Femur (tissue), 1 donor: ENCODE data around the gene CCSER1.

Experiments used
- DNase-seq: peaks from one replicate; pipeline ENCODE4 v3.0.0-alpha.2; 2017

The CCSER1 gene

DNA sequence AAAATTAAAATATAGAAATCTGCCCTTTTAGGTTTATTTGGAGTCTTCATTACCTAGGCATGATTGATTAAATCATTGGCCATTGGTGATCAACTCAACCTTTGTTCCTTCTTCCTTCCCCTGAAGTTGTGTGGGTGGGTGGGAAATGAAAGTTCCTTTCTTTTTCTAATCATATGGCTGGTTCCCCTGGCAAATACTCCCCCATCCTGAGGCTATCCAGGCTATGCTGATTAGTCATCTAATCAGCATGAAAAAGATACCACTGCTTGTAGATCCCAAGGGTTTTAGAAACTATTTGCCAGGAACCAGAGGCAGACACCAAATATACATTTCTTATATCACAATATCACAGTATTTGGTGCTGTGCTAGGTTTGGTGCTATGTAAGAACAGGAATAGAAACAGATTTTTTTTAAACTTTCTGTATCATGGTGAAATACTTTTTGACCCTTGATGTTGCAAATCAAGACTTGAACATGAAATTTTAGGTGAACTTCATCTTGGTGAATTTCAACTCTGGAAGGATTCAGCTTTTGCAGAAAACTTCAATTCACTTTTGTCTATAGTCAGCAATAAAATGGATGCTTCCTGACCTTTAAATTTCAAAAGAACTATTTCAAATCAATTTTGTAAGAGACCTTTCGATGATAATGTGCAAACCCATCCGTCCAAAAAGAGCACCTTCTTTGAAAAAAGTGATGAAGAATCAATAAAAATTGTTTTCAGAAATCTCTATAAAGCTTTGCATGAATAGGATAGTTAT is 71.1 kb downstream of the CCSER1 start:
- no peak for DNase-seq

DNA sequence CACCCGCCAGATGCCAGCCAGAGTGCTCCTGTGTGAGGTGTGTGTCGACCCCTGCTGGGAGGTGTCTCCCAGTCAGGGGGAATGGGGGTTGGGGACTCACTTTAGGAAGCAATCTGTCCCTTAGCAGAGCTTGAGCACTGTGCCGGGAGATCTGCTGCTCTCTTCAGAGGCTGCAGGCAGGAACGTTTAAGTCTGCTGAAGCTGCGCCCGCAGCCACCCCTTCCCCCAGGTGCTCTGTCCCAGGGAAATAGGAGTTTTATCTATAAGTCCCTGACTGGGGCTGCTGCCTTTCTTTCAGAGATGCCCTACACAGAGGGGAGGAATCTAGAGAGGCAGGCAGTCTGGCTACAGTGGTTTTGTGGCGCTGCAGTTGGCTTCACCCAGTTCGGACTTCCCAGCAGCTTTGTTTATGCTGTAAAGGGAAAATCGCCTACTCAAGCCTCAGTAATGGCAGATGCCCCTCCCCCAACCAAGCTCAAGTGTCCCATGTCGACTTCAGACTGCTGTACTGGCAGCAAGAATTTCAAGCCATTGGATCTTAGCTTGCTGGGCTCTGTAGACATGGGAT is 80.8 kb downstream of the CCSER1 start:
- no peak for DNase-seq

DNA sequence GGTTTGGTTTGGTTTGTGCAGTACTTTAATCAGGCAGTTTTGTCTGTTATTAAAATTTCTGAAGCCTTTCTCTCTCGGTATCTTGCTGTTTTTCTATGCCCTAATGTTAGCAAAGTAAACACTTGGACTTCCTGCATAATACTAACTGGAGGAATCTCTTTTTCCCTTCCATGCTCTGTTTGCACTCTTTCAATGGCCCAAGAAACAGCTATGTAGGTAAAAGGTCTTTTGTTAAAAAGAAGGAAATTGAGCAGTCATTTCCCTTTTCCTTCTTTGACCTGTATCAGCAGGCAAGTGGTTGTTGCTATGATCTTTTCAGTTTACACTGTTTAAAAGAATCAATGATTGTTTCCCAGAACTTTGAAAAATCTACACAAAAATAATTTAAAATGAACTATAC is 82.7 kb downstream of the CCSER1 start:
- DNase-seq: no peak

DNA sequence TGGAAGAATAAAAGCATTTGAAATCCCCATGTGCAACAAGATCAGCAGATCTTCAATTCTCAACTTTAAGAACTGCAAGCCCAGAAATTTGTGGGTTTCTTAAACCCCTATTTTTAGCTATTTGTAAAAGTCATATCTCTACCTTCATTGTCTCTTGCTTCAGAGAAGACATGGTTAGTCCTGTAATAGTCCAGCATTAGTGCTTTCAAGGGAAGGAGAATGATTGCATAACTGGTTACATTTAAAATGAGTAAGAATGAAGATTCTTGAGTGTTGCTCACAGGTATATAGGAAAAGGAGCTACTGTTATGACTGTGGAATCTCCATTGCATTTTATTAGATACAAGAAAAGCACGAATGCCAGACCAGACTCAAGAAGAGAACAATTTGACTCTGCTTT is 84.0 kb downstream of the CCSER1 start:
- no peak for DNase-seq

DNA sequence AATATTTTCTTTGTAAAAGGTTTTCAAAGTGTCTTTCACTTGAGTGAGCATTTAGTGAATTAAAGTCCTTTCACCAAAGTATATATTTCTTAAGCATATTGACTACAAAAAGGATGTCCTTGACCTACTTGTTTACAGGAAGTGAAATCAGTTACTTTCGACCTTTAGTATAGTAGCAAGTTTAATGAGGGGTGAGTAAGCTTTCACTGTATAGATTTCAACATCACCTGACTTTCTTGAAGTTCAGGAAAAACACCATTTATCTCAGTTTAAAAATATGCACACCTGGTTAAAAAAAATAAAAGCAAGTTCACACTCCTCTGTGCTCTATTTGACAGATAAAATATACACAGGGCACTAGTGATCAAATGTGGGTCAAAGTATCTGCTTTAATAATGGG is 88.1 kb downstream of the CCSER1 start:
- no peak for DNase-seq

DNA sequence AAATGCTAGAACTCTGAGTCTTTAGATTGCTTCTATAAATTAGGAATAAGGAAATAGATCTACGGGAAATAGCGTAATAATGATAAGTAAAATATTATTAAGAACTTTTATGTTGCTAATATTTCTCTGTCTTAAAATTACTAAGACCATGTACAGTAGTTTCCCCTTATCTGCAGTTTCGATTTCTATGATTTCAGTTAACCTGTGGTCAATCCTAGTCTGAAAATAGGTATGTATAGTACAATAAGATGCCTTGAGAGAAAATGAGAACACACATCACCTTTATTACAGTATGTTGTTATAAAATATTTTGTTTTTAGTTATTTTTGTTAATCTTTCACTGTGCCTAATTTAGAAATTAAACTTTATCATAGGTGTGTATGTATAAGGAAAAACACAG is 92.6 kb downstream of the CCSER1 start:
- no peak for DNase-seq

GRCh38 chr4:90220459-90220858 is 93.3 kb downstream of the CCSER1 start:
- no peak for DNase-seq

DNA sequence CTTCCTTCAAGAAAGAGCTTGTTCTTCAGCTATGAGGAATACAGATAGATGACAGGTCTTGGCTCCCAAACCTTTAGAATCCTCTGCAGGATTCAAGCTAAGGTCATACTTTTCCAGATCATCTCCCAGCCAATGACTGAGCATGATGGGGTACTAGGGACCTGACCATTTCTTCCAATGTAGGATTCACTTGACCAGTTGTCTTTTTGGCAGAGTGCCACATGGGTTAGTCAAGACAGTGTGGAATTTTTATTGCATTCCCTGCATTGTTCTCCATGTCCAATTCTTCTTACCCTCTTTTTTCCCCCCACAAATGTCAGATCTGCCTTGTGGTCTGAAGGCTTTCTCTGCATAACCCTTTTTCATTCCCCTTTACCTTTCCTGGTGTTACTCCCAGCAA is 99.5 kb downstream of the CCSER1 start:
- DNase-seq: no peak

GRCh38 chr4:90227177-90227576 is 100.0 kb downstream of the CCSER1 start:
- DNase-seq: no peak

DNA sequence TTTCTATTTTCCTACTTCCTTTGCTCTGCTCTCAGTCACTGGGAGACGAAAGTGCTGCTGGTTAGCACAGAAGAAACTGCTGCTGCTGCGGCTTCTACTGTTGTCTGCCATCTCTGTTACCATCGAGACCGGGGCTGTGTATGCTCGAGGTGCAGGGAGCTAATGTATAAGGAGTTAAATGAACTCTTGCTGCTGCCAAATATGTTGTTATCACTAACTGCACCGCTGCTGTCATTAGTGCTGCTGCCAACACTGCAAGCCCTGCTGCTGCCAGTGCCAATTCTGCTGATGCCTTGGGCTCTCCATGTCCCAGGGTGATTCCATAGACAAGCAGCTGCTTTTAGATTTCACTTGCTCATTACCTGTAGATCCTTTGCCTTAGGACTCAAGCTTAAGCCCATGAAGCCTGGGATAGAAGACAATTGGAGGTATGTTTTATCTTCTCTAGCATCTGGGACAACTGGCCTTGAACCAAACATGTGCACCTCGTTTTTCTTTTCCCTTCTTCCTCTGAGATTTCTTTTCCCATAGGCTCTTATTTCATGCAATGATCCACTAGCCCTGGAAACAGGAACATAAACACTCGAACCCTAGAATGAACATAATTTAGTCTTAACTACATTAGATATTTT is 107.8 kb downstream of the CCSER1 start:
- DNase-seq: no peak

GRCh38 chr4:90237751-90238530 is 110.7 kb downstream of the CCSER1 start:
- DNase-seq: no peak

DNA sequence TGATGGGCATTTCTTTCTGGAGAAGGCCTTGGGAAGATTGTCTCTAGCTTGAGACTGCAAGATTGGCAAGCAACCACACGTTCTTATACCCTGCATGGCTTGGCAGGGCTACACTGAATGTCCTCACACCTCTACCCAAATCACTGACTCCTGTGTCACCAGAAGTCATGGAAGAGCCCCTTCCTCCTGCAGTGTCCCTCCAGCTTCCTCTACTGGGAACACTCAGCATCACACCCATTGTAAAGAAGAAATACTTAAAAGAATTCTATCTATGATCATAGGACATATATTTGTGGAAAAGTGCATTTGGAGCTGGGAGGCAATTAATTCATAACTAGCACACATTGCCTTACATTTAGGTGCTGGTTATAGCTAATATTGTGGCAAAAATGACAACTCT is 113.1 kb downstream of the CCSER1 start:
- DNase-seq: no peak

- DNase-seq: no peak
These were observed 113.8 kb downstream of the CCSER1 start for GRCh38 chr4:90241008-90241407.

- no peak for DNase-seq
These were observed 118.6 kb downstream of the CCSER1 start for GRCh38 chr4:90245837-90246236.

- no peak for DNase-seq
These were observed 119.6 kb downstream of the CCSER1 start for GRCh38 chr4:90246816-90247215.

DNA sequence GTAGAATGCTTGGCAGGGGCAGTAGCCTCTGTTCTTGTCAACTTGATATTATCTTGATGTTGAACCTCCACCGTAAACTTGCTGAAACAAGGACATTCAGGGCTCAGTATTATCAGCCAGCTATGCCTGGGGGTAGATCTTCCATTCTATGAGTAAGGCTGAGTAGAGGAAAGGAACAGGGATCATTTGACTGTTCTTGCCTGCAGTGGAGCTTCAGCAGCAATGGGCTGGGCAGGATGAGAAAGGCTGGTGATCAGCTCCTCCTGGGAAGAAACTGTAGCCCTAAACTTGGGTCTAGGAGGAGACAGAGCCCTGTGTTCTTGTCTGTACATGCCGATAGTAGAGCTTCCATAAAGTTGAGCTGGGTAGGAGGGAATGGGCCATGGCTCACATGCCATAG is 127.2 kb downstream of the CCSER1 start:
- DNase-seq: no peak

GRCh38 chr4:90274175-90274574 is 147.0 kb downstream of the CCSER1 start:
- DNase-seq: no peak

- DNase-seq: no peak
These were observed 153.8 kb downstream of the CCSER1 start for GRCh38 chr4:90280954-90281353.

- DNase-seq: no peak
These were observed 154.6 kb downstream of the CCSER1 start for GRCh38 chr4:90281541-90282355.

GRCh38 chr4:90290345-90290744 is 163.2 kb downstream of the CCSER1 start:
- no peak for DNase-seq

GRCh38 chr4:90292438-90292837 is 165.2 kb downstream of the CCSER1 start:
- DNase-seq: no peak

DNA sequence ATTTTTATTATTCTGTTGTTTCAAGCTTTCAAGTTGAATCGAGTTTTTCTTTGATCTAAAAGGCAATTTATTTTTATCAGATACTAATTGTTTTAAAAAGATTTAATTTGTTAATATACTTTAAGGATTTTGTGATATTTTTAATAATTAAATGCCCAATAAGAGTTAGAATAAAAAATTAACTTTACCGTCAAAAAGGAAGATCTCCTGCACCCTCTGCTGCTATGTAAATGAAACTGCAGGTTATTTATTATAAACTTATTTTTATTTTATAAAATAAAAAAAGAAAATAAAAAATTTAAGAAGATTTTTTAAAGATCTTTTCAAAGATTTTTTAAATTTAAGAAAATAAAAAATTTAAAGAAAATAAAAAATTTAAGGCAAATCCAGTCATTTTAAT is 166.1 kb downstream of the CCSER1 start:
- no peak for DNase-seq

- DNase-seq: no peak
These were observed 172.2 kb downstream of the CCSER1 start for GRCh38 chr4:90299373-90299772.
